H9 (cell line): Measurements from ENCODE around the gene SLC25A26. TPM values are rescaled to one million over a fixed set of nuclear protein-coding genes. Genes with fewer than 3 reads are reported as not detected.

Experiments used
- DNase-seq: peaks from one replicate; pipeline ENCODE4 v3.0.0-alpha.2; 2017
- H2AFZ ChIP-seq: one replicate; pipeline ENCODE4 v1.6.1; 2013; ENCODE audit warnings: mild to moderate bottlenecking, low read length, control low read depth, moderate library complexity
- H2AK5ac ChIP-seq: 2 replicates; pipeline ENCODE4 v1.6.1; 2013; ENCODE audit warnings: low read length, control low read depth, mixed read lengths; ENCODE audit not compliant: insufficient read length
- H2BK120ac ChIP-seq: one replicate; pipeline ENCODE4 v1.6.1; 2013; ENCODE audit warnings: low read depth, mild to moderate bottlenecking, low read length, control low read depth, inconsistent platforms; ENCODE audit not compliant: poor library complexity, severe bottlenecking
- H2BK12ac ChIP-seq: 2 replicates; pipeline ENCODE4 v1.6.1; 2013; ENCODE audit warnings: low read length, control low read depth, mixed read lengths, low read depth; ENCODE audit not compliant: insufficient read length
- H2BK15ac ChIP-seq: 2 replicates; pipeline ENCODE4 v1.6.1; 2013; ENCODE audit warnings: low read depth, low read length, control low read depth
- H2BK20ac ChIP-seq: one replicate; pipeline ENCODE4 v1.6.1; 2013; ENCODE audit warnings: low read depth, mild to moderate bottlenecking, low read length, control low read depth, inconsistent platforms; ENCODE audit not compliant: poor library complexity, severe bottlenecking
- H2BK5ac ChIP-seq: 2 replicates; pipeline ENCODE4 v1.6.1; 2013; ENCODE audit warnings: low read length, control low read depth, mixed read lengths; ENCODE audit not compliant: insufficient read length
- H3K14ac ChIP-seq: 2 replicates; pipeline ENCODE4 v1.6.1; 2013; ENCODE audit warnings: low read length, control low read depth; ENCODE audit not compliant: insufficient read depth
- H3K18ac ChIP-seq: 2 replicates; pipeline ENCODE4 v1.6.1; 2013; ENCODE audit warnings: low read depth, mild to moderate bottlenecking, mixed read lengths, low read length, control low read depth; ENCODE audit not compliant: insufficient read length
- H3K23ac ChIP-seq: 2 replicates; pipeline ENCODE4 v1.6.1; 2013; ENCODE audit warnings: low read length, control low read depth, mixed read lengths, low read depth; ENCODE audit not compliant: insufficient read length
- H3K23me2 ChIP-seq: 2 replicates; pipeline ENCODE4 v1.6.1; 2013; ENCODE audit warnings: low read depth, mild to moderate bottlenecking, mixed read lengths, low read length, control low read depth; ENCODE audit not compliant: insufficient read length, poor library complexity, severe bottlenecking
- H3K27ac ChIP-seq: 2 replicates; pipeline ENCODE4 v1.5.1; 2013; ENCODE audit warnings: low read length, control low read depth, mixed read lengths, low read depth; ENCODE audit not compliant: insufficient read length
- H3K27me3 ChIP-seq: 2 replicates; pipeline ENCODE4 v1.6.1; 2013; ENCODE audit warnings: low read length, control low read depth, inconsistent platforms; ENCODE audit not compliant: insufficient read depth
- H3K4ac ChIP-seq: 2 replicates; pipeline ENCODE4 v1.6.1; 2013; ENCODE audit warnings: low read depth, mild to moderate bottlenecking, control low read depth, inconsistent platforms, low read length, moderate library complexity
- H3K4me1 ChIP-seq: 2 replicates; pipeline ENCODE4 v1.6.1; 2013; ENCODE audit warnings: low read length, control low read depth, inconsistent platforms; ENCODE audit not compliant: insufficient read depth
- H3K4me2 ChIP-seq: 2 replicates; pipeline ENCODE4 v1.6.1; 2013; ENCODE audit warnings: low read length, control low read depth, mixed read lengths; ENCODE audit not compliant: insufficient read length, insufficient read depth
- H3K56ac ChIP-seq: 2 replicates; pipeline ENCODE4 v1.6.1; 2013; ENCODE audit warnings: low read depth, mild to moderate bottlenecking, mixed read lengths, low read length, control low read depth; ENCODE audit not compliant: insufficient read length
- H3K79me1 ChIP-seq: 2 replicates; pipeline ENCODE4 v1.6.1; 2013; ENCODE audit warnings: low read depth, mild to moderate bottlenecking, moderate library complexity, low read length, control low read depth, inconsistent platforms; ENCODE audit not compliant: insufficient read depth, poor library complexity, severe bottlenecking
- H3K79me2 ChIP-seq: 2 replicates; pipeline ENCODE4 v1.6.1; 2013; ENCODE audit warnings: low read length, control low read depth, inconsistent platforms; ENCODE audit not compliant: insufficient read depth
- H3K9ac ChIP-seq: 2 replicates; pipeline ENCODE4 v1.6.1; 2013; ENCODE audit warnings: low read length, control low read depth, mixed read lengths; ENCODE audit not compliant: insufficient read length; ENCODE audit errors: extremely low read depth
- H3K9me3 ChIP-seq: one replicate; pipeline ENCODE4 v1.6.1; 2013; ENCODE audit warnings: low read depth, low read length, inconsistent platforms; ENCODE audit not compliant: control insufficient read depth
- H3T11ph ChIP-seq: one replicate; pipeline ENCODE4 v1.6.1; 2013; ENCODE audit warnings: mild to moderate bottlenecking, low read length, control low read depth, inconsistent platforms
- H4K20me1 ChIP-seq: one replicate; pipeline ENCODE4 v1.6.1; 2013; ENCODE audit not compliant: control insufficient read depth, insufficient read length, insufficient read depth
- H4K5ac ChIP-seq: 2 replicates; pipeline ENCODE4 v1.6.1; 2013; ENCODE audit warnings: low read depth, mild to moderate bottlenecking, mixed read lengths, low read length, control low read depth; ENCODE audit not compliant: insufficient read length
- H4K8ac ChIP-seq: replicated peaks from 2 replicates; pipeline ENCODE4 v1.6.1; 2013; ENCODE audit warnings: low read length, control low read depth, mixed read lengths, low read depth; ENCODE audit not compliant: insufficient read length
- H4K91ac ChIP-seq: 2 replicates; pipeline ENCODE4 v1.6.1; 2013; ENCODE audit warnings: low read depth, mild to moderate bottlenecking, moderate library complexity, mixed read lengths, low read length, control low read depth; ENCODE audit not compliant: insufficient read length
- H3K27ac Mint-ChIP-seq, 3 experiments: 2 replicates in 2 of 3; 3 replicates in 1 of 3; pipeline ENCODE4 v1.8.0; 2020 to 2021; ENCODE audit warnings: mixed read lengths in 3 of 3, mild to moderate bottlenecking in 1 of 3, moderate library complexity in 1 of 3
- H3K27me3 Mint-ChIP-seq: 2 replicates; pipeline ENCODE4 v1.8.0; 2021; ENCODE audit warnings: low read depth, mild to moderate bottlenecking, moderate library complexity, mixed read lengths
- H3K36me3 Mint-ChIP-seq, 3 experiments: 2 replicates in 2 of 3; 3 replicates in 1 of 3; pipeline ENCODE4 v1.8.0; 2020 to 2021; ENCODE audit warnings: low read depth in 3 of 3, mixed read lengths in 3 of 3; ENCODE audit not compliant: insufficient read depth in 1 of 3
- H3K4me1 Mint-ChIP-seq, 2 experiments: 2 replicates each; pipeline ENCODE4 v1.8.0; 2020; ENCODE audit warnings: mixed read lengths in 2 of 2
- H3K4me3 Mint-ChIP-seq, 2 experiments: 2 replicates in 1 of 2; 3 replicates in 1 of 2; pipeline ENCODE4 v1.8.0; 2020 to 2021; ENCODE audit warnings: mild to moderate bottlenecking in 2 of 2, mixed read lengths in 2 of 2, moderate library complexity in 1 of 2
- H3K9me3 Mint-ChIP-seq, 2 experiments: 2 replicates in 1 of 2; 3 replicates in 1 of 2; pipeline ENCODE4 v1.8.0; 2020; ENCODE audit warnings: mild to moderate bottlenecking in 2 of 2, mixed read lengths in 2 of 2, moderate library complexity in 1 of 2
- CTCF ChIP-seq: fragments of 200-600 bp; sonication (generic); conservative IDR thresholded peaks from 3 replicates; pipeline ENCODE4 v1.8.0; 2021; ENCODE audit warnings: antibody characterized with exemption, mild to moderate bottlenecking
- WGBS: extraction: QIAGEN DNeasy Blood & Tissue Kit; methylation state at CpG from one replicate; pipeline ENCODE4 v1.1.7; 2013; ENCODE audit warnings: missing lambda C conversion rate, low lambda C conversion rate, mixed read lengths; ENCODE audit not compliant: insufficient read length; ENCODE audit errors: extremely low coverage; 5-methylcytosine and 5-hydroxymethylcytosine counted together
- total RNA-seq: library from RNA; stranded (reverse); gene quantifications from 2 replicates; pipeline ENCODE4 v1.2.1, GENCODE V29; 2021

Gene SLC25A26
- total RNA-seq, 1 experiment from 2014 or later: 30.2 TPM

DNA sequence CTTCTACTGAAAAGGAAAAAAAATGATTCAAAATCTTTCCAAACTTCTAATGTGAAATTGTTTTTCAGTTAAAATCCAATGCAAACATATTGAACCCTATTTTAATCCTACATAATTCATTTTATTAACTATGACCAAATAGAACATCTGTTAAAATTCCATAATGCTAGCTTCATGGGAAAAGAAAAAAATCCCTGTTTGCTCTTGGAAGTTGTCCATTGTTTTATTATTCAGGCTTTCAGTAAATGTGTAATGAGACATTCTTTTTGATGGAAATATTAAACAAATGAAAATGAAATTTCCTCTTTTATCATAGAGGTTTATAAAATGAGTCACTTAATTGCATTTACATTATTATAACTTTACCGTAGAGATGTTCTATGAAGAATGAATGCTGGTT is 49.5 kb downstream of the SLC25A26 start:
- Histone ChIP-seq H2BK5ac (no peak overlapping the region), H3K27ac (no peak overlapping the region), H3K18ac (no peak overlapping the region), H3K27me3 (no peaks in the 10 kb centered on the region), H3K14ac (no peak overlapping the region), H3K23me2 (no peaks in the 10 kb centered on the region), H2BK12ac (no peak overlapping the region), H3K23ac (no peak overlapping the region), H2BK120ac (no peak overlapping the region), H4K8ac (no peak overlapping the region), H4K91ac (no peak overlapping the region), H2BK20ac (no peak overlapping the region), H2AK5ac (no peak overlapping the region), H3K56ac (no peak overlapping the region), H2AFZ (no peak overlapping the region), H3K4ac (no peak overlapping the region), H4K20me1 (no peaks in the 10 kb centered on the region), H3K9me3 (no peaks in the 10 kb centered on the region), H3K4me1 (no peaks in the 10 kb centered on the region), H3K79me2 (0 out of 2 replicates have a peak, but pooled peaks cover 2% of the 10 kb centered on the region), H3K4me2 (no peak overlapping the region), H3K9ac (no peak overlapping the region), H2BK15ac (no peak overlapping the region), H3K79me1 (no peaks in the 10 kb centered on the region), H3T11ph (no peak overlapping the region), H4K5ac (no peak overlapping the region)
- no peak for DNase-seq
- Mint-ChIP-seq H3K27me3 (no peaks in the 10 kb centered on the region), H3K9me3 (no peaks in the 10 kb centered on the region), H3K4me3 (no peak overlapping the region), H3K27ac (no peak overlapping the region), H3K36me3 (peaks cover 0 to 4% (median 4%) of the 10 kb centered on the region in 3 experiments; a peak in 2 of 7 replicates), H3K4me1 (peaks cover 7 to 10% of the 10 kb centered on the region in 2 experiments)
- TF ChIP-seq CTCF: no peak
- whole genome bisulfite sequencing: no CpG with 5 or more reads among the region's 1 CpG
